ENCODE measurements around the gene SIGLEC14.

Gene SIGLEC14

DNA sequence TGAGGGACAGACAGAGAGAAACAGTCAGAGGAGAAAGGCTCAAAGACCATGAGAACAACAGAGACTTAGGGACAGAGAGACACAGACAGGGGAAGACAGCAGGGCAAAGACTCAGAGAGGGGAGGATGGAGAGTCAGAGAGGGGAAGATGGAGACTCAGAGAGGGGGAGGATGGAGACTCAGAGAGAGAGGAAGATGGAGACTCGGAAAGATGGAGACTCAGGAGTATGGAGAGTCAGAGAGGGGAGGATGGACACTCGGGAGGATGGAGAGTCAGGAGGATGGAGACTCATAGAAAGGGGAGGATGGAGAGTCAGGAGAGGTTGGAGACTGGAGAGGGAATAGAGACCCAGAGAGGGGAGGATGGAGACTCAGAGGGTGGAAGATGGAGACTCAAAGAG, 47.2 kb upstream of the SIGLEC14 start:
- H4K20me1 ChIP-seq (ENCODE audit: insufficient read depth): no peaks in the 10 kb centered on the region
- no peaks in the 10 kb centered on the region for H3K36me3 ChIP-seq (ENCODE audit: insufficient read depth)

DNA sequence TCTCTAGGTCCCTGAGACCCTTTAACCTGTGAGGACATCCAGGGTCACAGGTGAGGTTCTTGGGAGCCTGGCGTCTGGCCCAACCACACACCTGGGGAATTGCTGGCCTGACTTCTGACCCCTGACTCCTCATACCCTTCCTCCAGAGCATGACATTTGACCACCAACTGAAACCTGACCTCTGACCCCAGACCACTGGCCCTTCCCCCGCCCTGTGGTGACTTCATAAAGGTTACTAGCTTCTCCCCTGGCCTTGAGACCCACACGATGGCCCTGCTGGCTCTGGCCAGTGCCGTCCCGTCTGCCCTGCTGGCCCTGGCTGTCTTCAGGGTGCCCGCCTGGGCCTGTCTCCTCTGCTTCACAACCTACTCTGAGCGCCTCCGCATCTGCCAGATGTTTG, 46.6 kb upstream of the SIGLEC14 start, which contains the start of gene SPACA6:
Gene SPACA6, plus strand, starts transcription at position 71 of the 400 bp plus-strand sequence. Its CDS starts 197 bp downstream, at position 268.
- H3K36me3 ChIP-seq (ENCODE audit: insufficient read depth): no peaks in the 10 kb centered on the region
- H2AFZ ChIP-seq (ENCODE audit: low read depth): no peak within 1 kb of the TSS
- no peak within 1 kb of the TSS for H3K4me3 ChIP-seq (IDR thresholded peaks at IDR 0.05; ENCODE audit: insufficient read depth, low read depth, low read length)
- no peak within 1 kb of the TSS for H3K4me2 ChIP-seq
- H4K20me1 ChIP-seq (ENCODE audit: insufficient read depth): no peaks in the 10 kb centered on the region
- H3K4me1 ChIP-seq (ENCODE audit: low read depth, poor library complexity, severe bottlenecking): no peaks in the 10 kb centered on the region
- H3K27ac ChIP-seq: no peak within 1 kb of the TSS
- peaks cover 3% of the 10 kb centered on the region; the same call in 1 of the 2 replicates for H3K27me3 ChIP-seq (ENCODE audit: insufficient read depth, low read depth)
- TF ChIP-seq, protein P1, sequence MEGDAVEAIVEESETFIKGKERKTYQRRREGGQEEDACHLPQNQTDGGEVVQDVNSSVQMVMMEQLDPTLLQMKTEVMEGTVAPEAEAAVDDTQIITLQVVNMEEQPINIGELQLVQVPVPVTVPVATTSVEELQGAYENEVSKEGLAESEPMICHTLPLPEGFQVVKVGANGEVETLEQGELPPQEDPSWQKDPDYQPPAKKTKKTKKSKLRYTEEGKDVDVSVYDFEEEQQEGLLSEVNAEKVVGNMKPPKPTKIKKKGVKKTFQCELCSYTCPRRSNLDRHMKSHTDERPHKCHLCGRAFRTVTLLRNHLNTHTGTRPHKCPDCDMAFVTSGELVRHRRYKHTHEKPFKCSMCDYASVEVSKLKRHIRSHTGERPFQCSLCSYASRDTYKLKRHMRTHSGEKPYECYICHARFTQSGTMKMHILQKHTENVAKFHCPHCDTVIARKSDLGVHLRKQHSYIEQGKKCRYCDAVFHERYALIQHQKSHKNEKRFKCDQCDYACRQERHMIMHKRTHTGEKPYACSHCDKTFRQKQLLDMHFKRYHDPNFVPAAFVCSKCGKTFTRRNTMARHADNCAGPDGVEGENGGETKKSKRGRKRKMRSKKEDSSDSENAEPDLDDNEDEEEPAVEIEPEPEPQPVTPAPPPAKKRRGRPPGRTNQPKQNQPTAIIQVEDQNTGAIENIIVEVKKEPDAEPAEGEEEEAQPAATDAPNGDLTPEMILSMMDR (conservative IDR thresholded peaks at IDR 0.05; ENCODE audit: low read depth, low read length): no peak
- no peaks in the 10 kb centered on the region for H3K79me2 ChIP-seq (ENCODE audit: insufficient read depth, low read depth)
- H3K9ac ChIP-seq: no peak within 1 kb of the TSS

More for the DNA sequence above, 47.2 kb upstream of the SIGLEC14 start:
- no peaks in the 10 kb centered on the region for H3K79me2 ChIP-seq (ENCODE audit: insufficient read depth, low read depth)
- H3K9ac ChIP-seq: no peak overlapping the region
- TF ChIP-seq, protein P1 (conservative IDR thresholded peaks at IDR 0.05; ENCODE audit: low read depth, low read length): no peak
- H3K4me3 ChIP-seq (IDR thresholded peaks at IDR 0.05; ENCODE audit: insufficient read depth, low read depth, low read length): no peak overlapping the region
- H2AFZ ChIP-seq (ENCODE audit: low read depth): no peak overlapping the region
- no peaks in the 10 kb centered on the region for H3K27me3 ChIP-seq (ENCODE audit: insufficient read depth, low read depth)
- H3K4me2 ChIP-seq: no peak overlapping the region
- no peaks in the 10 kb centered on the region for H3K4me1 ChIP-seq (ENCODE audit: low read depth, poor library complexity, severe bottlenecking)
- H3K27ac ChIP-seq: no peak overlapping the region

DNA sequence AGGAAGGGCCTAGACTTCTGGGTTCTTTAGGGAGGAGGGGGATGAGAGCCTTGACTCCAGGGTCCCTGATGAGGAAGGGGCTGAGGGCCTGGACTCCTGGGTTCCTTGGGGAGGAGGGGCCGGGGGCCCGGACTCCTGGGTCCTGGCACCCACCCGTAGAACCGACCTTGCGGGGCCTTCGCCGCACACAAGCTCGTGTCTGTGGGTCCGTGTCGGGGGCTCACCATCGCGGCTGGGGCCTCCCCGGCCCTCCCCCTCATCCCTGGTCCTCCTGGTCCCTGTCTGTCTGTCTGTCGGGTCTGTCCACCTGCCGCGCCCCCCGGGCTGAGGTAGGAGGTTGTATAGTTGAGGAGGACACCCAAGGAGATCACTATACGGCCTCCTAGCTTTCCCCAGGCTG, 45.8 kb upstream of the SIGLEC14 start:
- H3K9ac ChIP-seq: no peak overlapping the region
- no peak overlapping the region for H3K27ac ChIP-seq
- no peak overlapping the region for H2AFZ ChIP-seq (ENCODE audit: low read depth)
- H4K20me1 ChIP-seq (ENCODE audit: insufficient read depth): no peaks in the 10 kb centered on the region
- no peaks in the 10 kb centered on the region for H3K36me3 ChIP-seq (ENCODE audit: insufficient read depth)
- no peak overlapping the region for H3K4me2 ChIP-seq
- no peak overlapping the region for H3K4me3 ChIP-seq (IDR thresholded peaks at IDR 0.05; ENCODE audit: insufficient read depth, low read depth, low read length)
- TF ChIP-seq, protein P1 (conservative IDR thresholded peaks at IDR 0.05; ENCODE audit: low read depth, low read length): no peak
- H3K27me3 ChIP-seq (ENCODE audit: insufficient read depth, low read depth): peaks cover 3% of the 10 kb centered on the region; the same call in 1 of the 2 replicates
- no peaks in the 10 kb centered on the region for H3K79me2 ChIP-seq (ENCODE audit: insufficient read depth, low read depth)
- H3K4me1 ChIP-seq (ENCODE audit: low read depth, poor library complexity, severe bottlenecking): no peaks in the 10 kb centered on the region

DNA sequence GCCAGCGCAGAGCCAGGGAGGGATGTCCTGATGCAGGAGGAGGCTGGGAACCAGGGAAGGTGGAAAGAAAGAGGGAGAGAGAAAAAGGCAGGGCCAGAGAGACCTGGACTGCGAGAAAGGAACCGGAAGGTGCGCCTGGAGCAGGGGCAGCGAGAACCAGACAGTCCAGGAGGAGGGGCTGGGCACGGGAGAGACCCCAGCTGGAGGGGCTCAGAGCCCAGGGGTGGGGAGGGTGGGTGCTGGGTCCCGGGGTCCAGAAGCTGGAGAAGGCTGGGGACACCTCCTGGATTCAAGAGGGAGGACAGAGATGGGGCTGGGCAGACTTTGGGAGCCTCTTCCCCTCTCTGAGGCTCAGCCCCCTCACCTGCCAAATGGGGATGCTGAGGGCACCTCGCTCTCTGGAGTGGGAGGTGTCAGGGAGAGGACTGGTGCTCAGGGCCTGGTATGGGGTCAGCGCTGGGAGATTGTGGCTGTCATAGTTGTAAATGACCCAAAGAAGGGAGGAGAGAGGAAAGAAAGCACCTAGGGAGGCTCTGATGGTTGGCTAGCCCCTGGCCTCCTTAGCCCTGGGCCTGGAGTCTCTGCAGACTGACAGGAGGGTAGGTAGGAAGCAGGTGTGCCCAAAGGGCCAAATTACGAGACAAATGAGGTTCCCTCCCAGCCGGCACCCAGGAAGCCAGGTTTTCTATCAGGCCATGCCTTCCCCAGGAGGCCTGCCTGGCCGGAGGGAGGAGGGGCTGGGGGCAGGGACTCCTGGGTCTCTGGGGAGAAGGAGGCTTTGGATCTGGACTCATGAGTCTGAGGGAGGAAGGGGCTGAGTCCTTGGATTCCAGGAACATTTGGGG, 45.2 kb upstream of the SIGLEC14 start:
- Histone ChIP-seq H3K4me1 (ENCODE audit: low read depth, poor library complexity, severe bottlenecking) (no peaks in the 10 kb centered on the region), H3K27ac (no peak overlapping the region), H3K27me3 (ENCODE audit: insufficient read depth, low read depth) (peaks cover 3% of the 10 kb centered on the region; the same call in 1 of the 2 replicates), H4K20me1 (ENCODE audit: insufficient read depth) (no peaks in the 10 kb centered on the region), H2AFZ (ENCODE audit: low read depth) (no peak overlapping the region), H3K9ac (no peak overlapping the region), H3K36me3 (ENCODE audit: insufficient read depth) (no peaks in the 10 kb centered on the region), H3K4me3 (IDR thresholded peaks at IDR 0.05; ENCODE audit: insufficient read depth, low read depth, low read length) (no peak overlapping the region), H3K79me2 (ENCODE audit: insufficient read depth, low read depth) (no peaks in the 10 kb centered on the region), H3K4me2 (no peak overlapping the region)
- TF ChIP-seq, protein P1 (conservative IDR thresholded peaks at IDR 0.05; ENCODE audit: low read depth, low read length): no peak
